ENCODE results near the gene ASIC2.

ASIC2 gene

DNA sequence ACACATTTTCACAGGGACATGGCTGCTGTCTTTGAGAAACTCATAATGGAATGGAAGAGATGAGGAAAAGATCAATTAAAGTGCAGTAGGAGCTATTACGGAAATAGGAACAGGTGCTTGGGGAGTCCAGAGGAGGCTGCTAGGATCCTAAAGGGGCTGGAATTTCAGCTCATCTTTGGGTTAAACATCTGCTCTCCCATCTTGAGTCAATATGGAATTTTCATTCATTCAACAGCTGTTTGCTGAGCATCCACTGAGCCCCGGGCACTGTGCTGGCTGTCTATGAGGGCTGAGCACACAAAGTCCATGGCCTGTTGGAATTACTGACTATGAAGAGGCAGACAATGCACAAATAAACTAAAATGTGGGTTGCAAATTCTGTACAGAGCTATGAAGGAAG is 47.9 kb downstream of the ASIC2 start:
- no peak for TF ChIP-seq POLR2A (IDR thresholded peaks at IDR 0.05; ENCODE audit: low read length)
- no peak for TF ChIP-seq GATA1 (IDR thresholded peaks at IDR 0.05; ENCODE audit: low read depth, low read length)
- DNase-seq = no peak

DNA sequence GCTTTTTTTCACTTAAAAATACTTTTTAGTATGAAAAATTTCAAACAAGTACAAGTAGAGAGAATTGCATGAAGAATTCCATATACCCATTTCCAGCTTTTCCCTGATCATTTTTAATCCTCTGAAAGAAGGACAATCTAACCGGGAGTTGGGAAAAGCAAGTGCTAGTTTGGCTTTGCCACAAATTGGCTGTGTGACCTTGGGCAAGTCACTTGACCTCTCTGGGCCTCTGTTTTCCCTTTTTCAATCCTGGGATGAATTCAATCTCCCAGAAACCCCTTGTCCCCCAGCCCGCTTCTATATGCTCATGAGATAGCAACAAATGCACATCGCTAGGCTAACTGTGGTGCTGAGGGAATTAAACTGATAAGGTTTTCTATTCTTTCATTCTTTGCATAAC is 49.4 kb downstream of the ASIC2 start:
- TF ChIP-seq POLR2A (IDR thresholded peaks at IDR 0.05; ENCODE audit: low read length) (no peak), GATA1 (IDR thresholded peaks at IDR 0.05; ENCODE audit: low read depth, low read length) (no peak)

DNA sequence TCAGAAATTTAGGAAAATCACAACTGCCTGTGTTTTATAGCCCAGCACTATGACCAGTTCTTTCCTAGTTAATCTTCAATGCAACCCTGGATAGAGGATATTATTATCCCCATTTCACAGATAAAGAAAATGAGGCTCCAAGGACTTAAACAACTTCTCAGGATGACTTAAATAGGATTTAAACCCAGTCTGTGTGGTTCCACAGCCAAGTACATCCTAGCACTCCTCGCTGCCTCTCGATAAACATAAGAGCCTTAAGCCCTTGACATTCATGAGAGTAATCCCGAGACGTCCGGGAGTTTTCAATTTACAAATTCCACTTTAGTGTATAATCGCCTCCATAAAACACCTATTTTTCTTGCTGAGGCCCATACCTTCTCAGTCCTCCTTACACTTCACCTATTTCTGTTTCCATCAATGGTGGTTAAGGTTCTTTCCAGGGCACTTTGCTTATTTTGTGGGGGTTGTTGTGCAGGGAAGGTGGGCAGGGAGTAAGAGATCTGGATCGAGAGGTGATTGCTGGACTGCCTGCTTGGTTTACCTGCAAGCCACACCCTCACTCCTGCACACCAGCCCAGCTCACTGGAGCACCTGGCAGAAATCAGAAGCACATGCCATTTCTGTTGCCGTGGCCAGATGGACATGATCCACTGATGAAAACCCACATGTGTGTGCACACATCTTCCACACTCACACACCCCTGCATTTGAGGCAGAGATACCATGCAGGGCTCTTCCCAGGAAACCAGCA is 50.5 kb downstream of the ASIC2 start:
- no peak for DNase-seq
- TF ChIP-seq POLR2A (IDR thresholded peaks at IDR 0.05; ENCODE audit: low read length) (no peak), GATA1 (IDR thresholded peaks at IDR 0.05; ENCODE audit: low read depth, low read length) (no peak)

More for the DNA sequence above, 49.4 kb downstream of the ASIC2 start:
- DNase-seq = no peak

DNA sequence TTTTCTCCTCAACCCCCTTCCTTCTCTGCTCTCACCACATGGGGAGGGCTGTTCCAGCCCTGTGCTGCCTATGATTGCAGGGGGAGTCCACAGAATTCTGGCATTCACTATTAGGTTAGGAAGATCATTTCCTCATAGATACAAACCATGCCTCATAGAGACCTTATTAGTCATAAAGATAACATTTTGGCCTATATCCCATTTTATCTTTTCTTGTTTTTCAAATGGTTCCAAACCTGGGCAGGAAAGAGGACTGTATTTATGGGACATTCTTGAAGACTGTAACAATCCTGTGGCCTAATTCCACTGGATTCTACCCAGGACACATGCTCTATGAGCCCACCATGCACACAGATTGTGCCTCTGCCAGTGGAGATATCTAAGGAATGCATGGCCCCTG is 51.7 kb downstream of the ASIC2 start:
- TF ChIP-seq POLR2A (IDR thresholded peaks at IDR 0.05; ENCODE audit: low read length) = no peak
- TF ChIP-seq GATA1 (IDR thresholded peaks at IDR 0.05; ENCODE audit: low read depth, low read length) = no peak
- no peak for DNase-seq

DNA sequence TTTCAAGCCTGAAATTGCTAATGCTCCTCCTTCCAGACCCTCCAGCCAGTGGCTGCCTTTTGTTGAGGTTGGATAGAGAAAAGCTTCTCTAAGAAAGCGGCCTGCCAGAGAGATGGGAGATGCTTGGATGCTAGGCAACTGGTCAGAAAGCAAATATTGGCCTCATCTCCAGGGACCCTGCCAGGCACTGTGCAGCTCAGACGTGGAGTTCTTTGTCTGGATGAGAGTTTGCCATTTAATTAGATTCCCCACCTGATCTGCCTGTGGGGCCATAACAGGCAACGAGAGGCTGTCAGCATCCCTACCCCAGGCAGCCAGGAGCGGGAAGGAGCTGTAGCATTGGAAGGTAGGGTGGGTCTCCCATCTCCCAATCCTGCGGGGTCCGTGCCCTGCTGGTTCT is 52.7 kb downstream of the ASIC2 start:
- no peak for DNase-seq
- TF ChIP-seq GATA1 (IDR thresholded peaks at IDR 0.05; ENCODE audit: low read depth, low read length) (no peak), POLR2A (IDR thresholded peaks at IDR 0.05; ENCODE audit: low read length) (no peak)

DNA sequence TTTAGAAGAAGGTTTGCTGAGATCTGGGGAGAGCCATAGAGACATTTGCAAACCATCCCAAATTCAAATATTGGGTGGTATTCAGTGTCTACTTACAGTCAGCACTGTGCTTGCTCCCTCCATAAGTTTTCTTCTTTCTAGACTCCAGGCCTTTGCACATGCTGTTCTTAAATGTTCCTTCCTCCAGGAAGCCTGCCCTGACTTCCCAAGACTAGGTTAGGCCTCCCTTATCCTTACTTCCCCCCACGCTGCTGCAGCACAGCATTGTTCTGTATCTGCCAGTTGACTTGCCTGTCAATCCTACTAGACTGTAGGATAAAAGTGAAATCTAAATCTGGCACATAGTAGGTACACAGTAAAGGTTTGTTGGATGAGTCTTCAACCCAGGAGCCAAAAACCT is 53.4 kb downstream of the ASIC2 start:
- DNase-seq = no peak
- no peak for TF ChIP-seq POLR2A (IDR thresholded peaks at IDR 0.05; ENCODE audit: low read length)
- TF ChIP-seq GATA1 (IDR thresholded peaks at IDR 0.05; ENCODE audit: low read depth, low read length) = no peak

DNA sequence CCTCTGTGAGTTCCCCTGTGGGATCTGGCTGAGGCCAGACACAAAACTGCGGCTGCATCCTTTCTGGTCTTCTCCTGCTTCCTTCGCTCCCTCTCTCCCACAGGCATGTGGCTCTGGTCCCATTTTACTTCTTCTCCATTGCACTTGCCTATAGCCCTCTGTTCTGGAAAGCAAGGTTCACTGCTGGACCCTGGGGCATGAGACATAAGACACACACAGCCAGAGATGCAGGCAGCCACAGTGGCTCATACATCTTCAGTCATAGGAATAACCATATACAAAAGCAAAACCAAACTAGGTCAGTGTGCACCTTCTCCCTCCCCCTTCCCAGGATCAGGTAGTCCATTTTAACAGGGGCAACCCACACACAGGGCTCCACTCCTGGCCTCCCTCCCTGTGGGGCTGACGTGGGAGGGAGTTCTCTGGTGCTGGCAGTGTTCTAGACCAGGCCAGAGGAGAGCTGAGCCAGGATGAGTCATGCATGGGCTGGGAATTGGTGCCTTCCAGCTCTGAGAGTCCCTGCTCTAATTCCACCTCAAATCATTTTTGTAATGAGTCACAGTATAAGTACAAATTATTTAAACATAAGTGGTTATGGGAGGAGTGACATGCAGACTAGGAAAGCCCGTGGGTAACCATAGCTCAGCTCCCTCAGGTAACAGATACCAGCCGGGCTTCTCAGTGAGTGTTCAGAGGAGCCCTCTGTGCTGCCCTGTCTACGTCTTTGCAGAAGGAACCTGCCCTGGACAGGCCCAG is 58.0 kb downstream of the ASIC2 start:
- no peak for DNase-seq
- TF ChIP-seq POLR2A (IDR thresholded peaks at IDR 0.05; ENCODE audit: low read length) (no peak), GATA1 (IDR thresholded peaks at IDR 0.05; ENCODE audit: low read depth, low read length) (no peak)

DNA sequence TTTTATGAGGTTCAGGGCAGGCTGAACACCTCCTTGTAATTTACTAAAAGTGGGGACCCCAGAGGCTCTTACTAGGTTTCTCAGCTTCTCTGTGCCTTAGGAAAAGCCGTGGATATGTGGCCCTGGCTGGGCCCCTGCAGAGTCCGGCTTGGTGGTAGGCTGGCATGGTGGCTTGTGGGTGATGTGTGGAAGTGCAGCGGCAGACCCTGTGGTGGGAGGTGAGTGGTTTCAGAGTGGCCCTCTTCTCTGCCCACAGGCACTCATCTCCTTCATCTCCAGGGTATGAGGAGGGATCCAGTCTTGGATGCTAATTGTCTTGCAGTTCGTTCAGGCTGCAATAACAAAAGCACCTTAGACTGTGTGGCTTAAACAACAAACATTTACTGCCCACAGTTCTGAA is 58.9 kb downstream of the ASIC2 start:
- DNase-seq = no peak
- TF ChIP-seq GATA1 (IDR thresholded peaks at IDR 0.05; ENCODE audit: low read depth, low read length) (no peak), POLR2A (IDR thresholded peaks at IDR 0.05; ENCODE audit: low read length) (no peak)

DNA sequence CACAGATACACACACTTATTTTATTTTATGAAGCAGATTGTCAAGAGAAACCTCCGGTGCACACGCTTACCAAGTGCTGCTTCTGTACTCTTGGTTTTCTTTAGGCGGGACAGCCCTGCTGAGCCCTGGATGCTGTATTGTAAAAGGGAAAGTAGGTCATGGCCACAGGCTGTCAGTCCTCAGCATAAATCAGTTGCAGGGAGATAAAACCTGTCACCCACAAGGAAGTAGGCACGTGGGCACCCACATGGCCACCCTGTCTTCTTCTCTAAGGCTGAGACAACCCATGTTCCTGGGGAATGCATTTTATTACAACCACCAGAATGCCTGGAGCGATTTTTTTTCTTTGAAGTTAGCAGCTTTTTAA is 59.3 kb downstream of the ASIC2 start:
- TF ChIP-seq GATA1 (IDR thresholded peaks at IDR 0.05; ENCODE audit: low read depth, low read length) = no peak
- no peak for DNase-seq

DNA sequence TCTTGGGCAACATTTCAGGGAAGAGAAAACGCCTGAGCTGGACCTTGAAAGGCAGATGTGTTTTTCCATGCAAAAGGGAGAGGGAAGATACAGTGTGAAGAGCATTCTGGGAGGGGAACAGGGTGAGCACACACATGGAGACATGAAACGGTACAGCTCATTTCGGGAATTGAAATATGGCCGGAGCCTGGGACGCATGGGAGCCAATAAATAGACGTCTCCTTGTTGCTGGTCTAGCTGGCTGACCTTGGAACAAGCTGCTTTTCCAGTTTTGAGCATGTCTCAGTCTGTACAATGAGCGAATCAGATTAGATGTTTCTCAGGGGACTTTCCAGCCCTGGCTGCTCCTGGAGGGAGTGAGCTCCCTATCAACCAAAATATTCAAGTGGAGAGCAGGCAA is 63.6 kb downstream of the ASIC2 start:
- TF ChIP-seq GATA1 (IDR thresholded peaks at IDR 0.05; ENCODE audit: low read depth, low read length) (no peak), POLR2A (IDR thresholded peaks at IDR 0.05; ENCODE audit: low read length) (no peak)
- no peak for DNase-seq

DNA sequence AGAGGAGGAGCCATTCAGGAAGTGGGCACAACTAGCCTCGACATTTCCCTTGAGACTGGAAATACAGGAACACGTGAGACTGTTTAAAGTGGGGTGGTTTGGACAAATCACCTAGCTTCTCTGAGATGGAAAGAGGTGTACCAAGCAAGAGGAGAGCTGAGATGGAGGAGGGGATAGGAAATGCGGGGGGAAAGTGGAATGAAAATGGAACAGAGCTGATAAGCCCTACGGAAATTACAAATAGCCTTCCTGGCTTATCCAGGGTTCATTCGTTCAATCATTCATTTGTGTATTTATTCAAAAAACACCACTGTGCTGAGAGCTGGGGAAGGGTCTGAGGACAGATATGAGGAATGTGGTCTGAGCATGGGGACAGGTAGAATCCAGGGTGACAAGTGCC is 64.1 kb downstream of the ASIC2 start:
- TF ChIP-seq GATA1 (IDR thresholded peaks at IDR 0.05; ENCODE audit: low read depth, low read length) (no peak), POLR2A (IDR thresholded peaks at IDR 0.05; ENCODE audit: low read length) (no peak)
- DNase-seq = no peak

DNA sequence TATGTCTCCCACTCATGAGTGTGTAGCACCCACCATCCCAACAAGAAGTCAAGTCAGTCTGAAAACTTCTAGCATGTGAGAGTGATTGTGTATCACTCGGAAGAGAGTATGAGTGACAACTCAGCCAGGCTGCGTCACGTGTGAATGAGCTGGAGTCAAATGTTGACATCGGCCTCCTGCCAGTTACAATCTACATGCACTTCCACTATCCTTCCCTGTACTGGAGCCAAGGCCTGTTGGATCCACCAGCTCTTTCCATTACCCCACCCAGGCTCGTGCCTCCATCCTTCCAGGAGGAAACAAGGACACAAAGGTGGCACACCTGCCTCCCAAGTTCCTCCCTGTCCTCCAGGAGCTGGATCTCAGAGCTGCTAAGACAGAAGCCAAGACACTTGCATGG is 64.5 kb downstream of the ASIC2 start:
- TF ChIP-seq GATA1 (IDR thresholded peaks at IDR 0.05; ENCODE audit: low read depth, low read length) (no peak), POLR2A (IDR thresholded peaks at IDR 0.05; ENCODE audit: low read length) (no peak)
- no peak for DNase-seq

DNA sequence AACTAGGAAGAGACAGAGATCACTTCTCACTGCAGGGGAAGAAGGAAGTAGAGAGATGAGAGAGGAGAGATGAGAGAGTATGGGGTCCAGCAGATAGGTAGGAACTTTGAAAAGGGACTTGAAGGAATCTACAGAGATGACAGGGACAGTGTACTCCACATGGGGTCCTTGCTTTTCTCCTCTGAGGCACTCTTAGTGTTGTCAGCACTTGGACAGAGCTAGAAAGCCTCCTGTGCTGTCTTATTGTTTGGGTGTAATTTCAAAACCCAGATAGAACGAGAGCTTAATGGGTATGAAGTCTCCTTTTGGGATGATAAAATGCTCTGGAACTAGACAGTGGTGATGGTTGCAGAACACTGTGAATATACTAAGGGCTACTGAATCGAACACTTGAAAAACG is 65.2 kb downstream of the ASIC2 start:
- no peak for TF ChIP-seq POLR2A (IDR thresholded peaks at IDR 0.05; ENCODE audit: low read length)
- DNase-seq = no peak

DNA sequence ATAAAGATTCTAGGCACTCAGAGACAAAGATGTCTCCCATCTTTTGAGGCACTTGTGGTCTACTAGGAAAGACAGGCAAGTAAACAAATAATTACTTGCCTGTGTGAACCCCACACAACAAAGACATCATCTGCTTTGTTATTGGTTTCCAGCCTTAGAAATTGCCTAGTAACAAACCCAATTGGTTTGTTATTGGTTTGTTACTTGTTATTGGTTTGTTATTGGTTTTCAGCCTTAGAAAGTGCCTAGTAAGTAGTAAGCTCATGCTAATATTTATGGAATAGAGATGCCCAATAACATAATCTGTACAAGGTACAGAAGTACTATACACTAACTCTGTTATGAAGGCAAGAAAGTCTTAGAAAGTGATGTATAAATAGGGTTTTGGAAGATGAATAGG is 67.1 kb downstream of the ASIC2 start:
- TF ChIP-seq POLR2A (IDR thresholded peaks at IDR 0.05; ENCODE audit: low read length) (no peak), GATA1 (IDR thresholded peaks at IDR 0.05; ENCODE audit: low read depth, low read length) (no peak)
- DNase-seq = no peak

DNA sequence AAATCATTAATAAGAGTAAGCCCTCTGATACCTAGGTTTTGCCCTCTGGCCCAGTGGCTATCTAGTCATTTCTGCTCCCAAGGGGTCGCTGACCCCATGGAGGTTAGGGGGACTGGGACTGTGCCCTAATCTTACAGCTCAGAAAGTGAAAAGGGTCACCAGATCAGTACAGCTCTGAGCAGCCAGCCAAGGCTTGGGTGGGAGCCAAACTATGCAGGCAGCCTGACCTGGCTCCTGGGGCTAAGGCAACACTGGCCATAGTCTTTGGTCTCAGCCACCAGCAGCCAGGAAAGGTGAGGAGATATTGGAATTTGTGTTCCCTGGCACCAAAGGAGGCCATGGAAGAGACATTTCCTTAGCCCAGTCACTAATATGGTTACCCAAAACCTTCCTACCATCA is 67.6 kb downstream of the ASIC2 start:
- TF ChIP-seq GATA1 (IDR thresholded peaks at IDR 0.05; ENCODE audit: low read depth, low read length) = no peak
- no peak for TF ChIP-seq POLR2A (IDR thresholded peaks at IDR 0.05; ENCODE audit: low read length)
- DNase-seq = no peak

All from erythroblast (primary cell).